Prostate gland (tissue), 2 donors: ENCODE results near the gene RNF44.
"Not testable (repeated sequence)": the region's sequence is repeated elsewhere in the genome, so short reads cannot be mapped to it uniquely, and the experiment has no call there.

Experiments
- POLR2A ChIP-seq: fragments of 450-650 bp; IDR thresholded peaks from one replicate; pipeline ENCODE4 v1.6.1; 2016; ENCODE audit warnings: antibody characterized with exemption, mild to moderate bottlenecking
- POLR2AphosphoS5 ChIP-seq: sonication (generic); formaldehyde crosslinking; IDR thresholded peaks from one replicate; pipeline ENCODE4 v1.6.1; 2017; ENCODE audit warnings: antibody characterized with exemption
- TF ChIP-seq, protein P1 (sequence below), 4 experiments: fragments of 200-600 bp in 2 of 4; fragments of 450-650 bp in 2 of 4; sonication (generic) in 2 of 4; IDR thresholded peaks; 1 replicate in 3 of 4; 2 replicates in 1 of 4; pipeline ENCODE4 v1.5.1; 2016 to 2019; ENCODE audit warnings: antibody characterized with exemption in 4 of 4, mild to moderate bottlenecking in 2 of 4, moderate library complexity in 2 of 4

DNA sequence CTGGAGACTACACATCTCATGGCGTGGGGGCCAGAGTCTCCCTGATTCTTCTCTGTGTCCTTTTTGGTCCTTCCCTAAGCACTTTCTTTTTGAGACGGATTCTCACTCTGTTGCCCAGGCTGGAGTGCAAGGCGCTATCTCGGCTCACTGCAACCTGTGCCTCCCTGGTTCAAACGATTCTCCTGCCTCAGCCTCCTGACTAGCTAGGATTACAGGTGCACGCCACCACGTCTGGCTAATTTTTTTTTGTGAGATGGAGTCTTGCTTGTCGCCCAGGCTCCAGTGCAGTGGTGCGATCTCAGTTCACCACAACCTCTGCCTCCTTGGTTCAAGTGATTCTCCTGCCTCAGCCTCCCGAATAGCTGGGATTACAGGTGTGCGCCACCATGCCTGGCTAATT is 13.7 kb upstream of the RNF44 start:
- TF ChIP-seq POLR2A, POLR2AphosphoS5: not testable (repeated sequence)
- TF ChIP-seq, protein P1, sequence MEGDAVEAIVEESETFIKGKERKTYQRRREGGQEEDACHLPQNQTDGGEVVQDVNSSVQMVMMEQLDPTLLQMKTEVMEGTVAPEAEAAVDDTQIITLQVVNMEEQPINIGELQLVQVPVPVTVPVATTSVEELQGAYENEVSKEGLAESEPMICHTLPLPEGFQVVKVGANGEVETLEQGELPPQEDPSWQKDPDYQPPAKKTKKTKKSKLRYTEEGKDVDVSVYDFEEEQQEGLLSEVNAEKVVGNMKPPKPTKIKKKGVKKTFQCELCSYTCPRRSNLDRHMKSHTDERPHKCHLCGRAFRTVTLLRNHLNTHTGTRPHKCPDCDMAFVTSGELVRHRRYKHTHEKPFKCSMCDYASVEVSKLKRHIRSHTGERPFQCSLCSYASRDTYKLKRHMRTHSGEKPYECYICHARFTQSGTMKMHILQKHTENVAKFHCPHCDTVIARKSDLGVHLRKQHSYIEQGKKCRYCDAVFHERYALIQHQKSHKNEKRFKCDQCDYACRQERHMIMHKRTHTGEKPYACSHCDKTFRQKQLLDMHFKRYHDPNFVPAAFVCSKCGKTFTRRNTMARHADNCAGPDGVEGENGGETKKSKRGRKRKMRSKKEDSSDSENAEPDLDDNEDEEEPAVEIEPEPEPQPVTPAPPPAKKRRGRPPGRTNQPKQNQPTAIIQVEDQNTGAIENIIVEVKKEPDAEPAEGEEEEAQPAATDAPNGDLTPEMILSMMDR (IDR thresholded peaks at IDR 0.05), result not testable (repeated sequence)
